CD4-positive, alpha-beta T cell (primary cell): ENCODE results near the gene MASTL. TPM values are rescaled to one million over a fixed set of nuclear protein-coding genes. Genes with fewer than 3 reads are reported as not detected.

Experiments
- ATAC-seq: fragments of 200-7000 bp; cut with Tn5 transposase; one replicate; pipeline ENCODE4 v1.10.0; 2022; ENCODE audit warnings: mild to moderate bottlenecking; ENCODE audit not compliant: poor library complexity
- CTCF ChIA-PET: fragments of 350-600 bp; sonication (Branson Sonifier 250); formaldehyde crosslinking; loops from one replicate; lab custom pipeline; 2021; ENCODE audit warnings: antibody characterized with exemption, inconsistent platforms; lab: Charles Lee
- POLR2A ChIA-PET: fragments of 350-600 bp; sonication (Branson Sonifier 250); formaldehyde crosslinking; loops from one replicate; lab custom pipeline; 2021; ENCODE audit warnings: antibody characterized with exemption, inconsistent platforms; lab: Charles Lee
- DNase-seq, 14 experiments: peaks; one replicate each; pipeline ENCODE4 v3.0.0-alpha.2; 2013 to 2020; ENCODE audit warnings: mixed read lengths in 2 of 14
- H3K27ac ChIP-seq, 2 donors: one replicate each; pipeline versions ENCODE4 v1.5.1 to v1.7.0; 2013; ENCODE audit warnings: low read length in 2 of 2, low read depth in 1 of 2, mild to moderate bottlenecking in 1 of 2
- H3K27me3 ChIP-seq, 2 experiments: 1 replicate in 1 of 2; 2 replicates in 1 of 2; pipeline versions ENCODE4 v1.6.1 to v1.7.0; 2013; ENCODE audit warnings: low read length in 2 of 2, control low read depth in 1 of 2, mild to moderate bottlenecking in 1 of 2, moderate library complexity in 1 of 2; ENCODE audit not compliant: insufficient read depth in 2 of 2, control insufficient read depth in 1 of 2
- H3K36me3 ChIP-seq: one replicate; pipeline ENCODE4 v1.6.1; 2013; ENCODE audit warnings: low read length, control low read depth; ENCODE audit not compliant: insufficient read depth
- H3K4me1 ChIP-seq: one replicate; pipeline ENCODE4 v1.6.1; 2013; ENCODE audit warnings: low read length, control low read depth; ENCODE audit not compliant: insufficient read depth
- H3K4me3 ChIP-seq: one replicate; pipeline ENCODE4 v1.5.1; 2013; ENCODE audit warnings: mild to moderate bottlenecking, low read length, moderate library complexity
- H3K9me3 ChIP-seq, 2 experiments: 1 replicate in 1 of 2; 2 replicates in 1 of 2; pipeline versions ENCODE4 v1.6.1 to v1.7.0; 2013; ENCODE audit warnings: low read length in 2 of 2, mild to moderate bottlenecking in 2 of 2, control low read depth in 1 of 2, moderate library complexity in 1 of 2; ENCODE audit not compliant: control insufficient read depth in 1 of 2, insufficient read depth in 1 of 2
- H3K27ac Mint-ChIP-seq: one replicate; pipeline ENCODE4 v1.8.0; 2020; ENCODE audit warnings: mixed read lengths
- H3K27me3 Mint-ChIP-seq: one replicate; pipeline ENCODE4 v1.8.0; 2021; ENCODE audit warnings: mixed read lengths
- H3K36me3 Mint-ChIP-seq: one replicate; pipeline ENCODE4 v1.8.0; 2021; ENCODE audit warnings: low read depth, mixed read lengths
- H3K4me1 Mint-ChIP-seq: one replicate; pipeline ENCODE4 v1.8.0; 2021; ENCODE audit warnings: low read depth, mixed read lengths
- H3K4me3 Mint-ChIP-seq: one replicate; pipeline ENCODE4 v1.8.0; 2020; ENCODE audit warnings: mild to moderate bottlenecking, mixed read lengths
- H3K9me3 Mint-ChIP-seq: one replicate; pipeline ENCODE4 v1.8.0; 2020; ENCODE audit warnings: mixed read lengths
- intact Hi-C, 2 experiments: fragments of 100-400 bp; cut with DNase I in 1 of 2; cut with micrococcal nuclease in 1 of 2; formaldehyde crosslinking; loops; one replicate each; pipeline versions ENCODE4 v1.15.1 to v1.9.0; 2023 to 2025; cut with DNase I, micrococcal nuclease
- total RNA-seq, 174 experiments: library from RNA in 2 of 174; stranded (reverse) in 2 of 174; gene quantifications; one replicate each; pipeline ENCODE4 v1.2.3 and lab custom pipeline; 2021 to 2026
- TF ChIP-seq, protein P1 (sequence below): fragments of 200-600 bp; IDR thresholded peaks from one replicate; pipeline ENCODE4 v1.8.0; 2022; ENCODE audit warnings: antibody characterized with exemption, mild to moderate bottlenecking

The MASTL gene
- total RNA-seq, 2 experiments from 2014 or later = 24.2 to 25.1 TPM

DNA sequence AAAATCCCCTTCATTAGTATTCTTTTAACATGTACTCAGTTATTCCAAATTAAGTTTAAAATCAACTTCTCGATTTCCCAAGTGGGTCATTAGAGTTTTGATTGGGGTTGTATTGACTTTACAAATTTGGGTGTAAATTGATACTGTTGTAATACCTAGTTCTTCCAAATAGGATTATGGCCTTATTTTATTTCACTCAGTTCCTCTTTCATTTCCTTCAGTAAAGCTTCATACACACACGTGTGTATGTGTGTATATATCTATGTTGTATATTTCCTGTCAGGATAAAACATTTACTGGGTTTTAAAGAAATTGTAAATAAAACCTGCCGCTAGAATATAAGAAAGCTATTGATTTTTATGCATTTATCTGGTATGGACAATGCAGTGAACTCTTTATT is 16.9 kb upstream of the MASTL start:
- DNase-seq (no peak), ATAC-seq (no peak)
- Histone ChIP-seq H3K9me3 (no peaks in the 10 kb centered on the region), H3K27ac (no peak overlapping the region), H3K36me3 (peaks cover 74% of the 10 kb centered on the region), H3K27me3 (no peaks in the 10 kb centered on the region), H3K4me1 (no peaks in the 10 kb centered on the region), H3K4me3 (no peak overlapping the region)
- ChIA-PET CTCF (no interaction called here), POLR2A (interaction anchor here (2.1 kb wide), 1 partner anchor 16 kb away, joined by 8 read pairs; the partner anchor contains the start of genes MASTL and YME1L1)
- Mint-ChIP-seq H3K27ac (peak overlapping the region; percentile 39), H3K36me3 (peaks cover 78% of the 10 kb centered on the region), H3K9me3 (no peaks in the 10 kb centered on the region), H3K4me3 (no peak overlapping the region), H3K4me1 (no peaks in the 10 kb centered on the region), H3K27me3 (no peaks in the 10 kb centered on the region)
- TF ChIP-seq, protein P1, sequence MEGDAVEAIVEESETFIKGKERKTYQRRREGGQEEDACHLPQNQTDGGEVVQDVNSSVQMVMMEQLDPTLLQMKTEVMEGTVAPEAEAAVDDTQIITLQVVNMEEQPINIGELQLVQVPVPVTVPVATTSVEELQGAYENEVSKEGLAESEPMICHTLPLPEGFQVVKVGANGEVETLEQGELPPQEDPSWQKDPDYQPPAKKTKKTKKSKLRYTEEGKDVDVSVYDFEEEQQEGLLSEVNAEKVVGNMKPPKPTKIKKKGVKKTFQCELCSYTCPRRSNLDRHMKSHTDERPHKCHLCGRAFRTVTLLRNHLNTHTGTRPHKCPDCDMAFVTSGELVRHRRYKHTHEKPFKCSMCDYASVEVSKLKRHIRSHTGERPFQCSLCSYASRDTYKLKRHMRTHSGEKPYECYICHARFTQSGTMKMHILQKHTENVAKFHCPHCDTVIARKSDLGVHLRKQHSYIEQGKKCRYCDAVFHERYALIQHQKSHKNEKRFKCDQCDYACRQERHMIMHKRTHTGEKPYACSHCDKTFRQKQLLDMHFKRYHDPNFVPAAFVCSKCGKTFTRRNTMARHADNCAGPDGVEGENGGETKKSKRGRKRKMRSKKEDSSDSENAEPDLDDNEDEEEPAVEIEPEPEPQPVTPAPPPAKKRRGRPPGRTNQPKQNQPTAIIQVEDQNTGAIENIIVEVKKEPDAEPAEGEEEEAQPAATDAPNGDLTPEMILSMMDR = no peak
- intact Hi-C loops = no loop called here

DNA sequence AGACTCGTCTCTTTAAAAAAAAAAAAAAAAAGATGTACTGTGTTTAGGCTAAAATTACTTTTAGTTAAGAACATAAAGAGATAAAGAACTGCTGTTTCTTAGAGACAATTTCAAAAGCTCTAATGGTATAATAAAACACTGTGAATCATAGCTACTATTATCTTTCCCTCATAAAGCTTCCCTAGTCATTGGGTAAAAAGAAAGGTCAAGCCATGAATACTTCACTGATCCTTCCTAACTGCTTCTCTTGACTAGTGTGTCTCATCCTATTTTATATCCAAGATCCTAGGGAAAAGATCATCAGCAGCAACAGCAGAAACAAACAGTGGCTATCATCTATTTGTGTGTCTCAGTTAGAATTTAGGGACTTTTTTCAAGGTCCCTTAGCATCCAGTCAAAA is 11.5 kb upstream of the MASTL start:
- Mint-ChIP-seq H3K36me3 (peaks cover 92% of the 10 kb centered on the region), H3K4me3 (no peak overlapping the region), H3K4me1 (peaks cover 24% of the 10 kb centered on the region), H3K9me3 (no peaks in the 10 kb centered on the region), H3K27me3 (no peaks in the 10 kb centered on the region), H3K27ac (no peak overlapping the region)
- H3K27me3 ChIP-seq = no peaks in the 10 kb centered on the region
- TF ChIP-seq, protein P1 = no peak
- DNase-seq (no peak), ATAC-seq (no peak)
- CTCF ChIA-PET = interaction anchor here (0.7 to 1.2 kb wide), 2 partner anchors 11 to 80 kb away, joined by 3 to 5 read pairs; partner anchors contain the start of gene YME1L1
- H3K9me3 ChIP-seq = no peaks in the 10 kb centered on the region
- no peak overlapping the region for H3K27ac ChIP-seq
- H3K4me1 ChIP-seq = peaks cover 3% of the 10 kb centered on the region
- H3K4me3 ChIP-seq = no peak overlapping the region
- peaks cover 90% of the 10 kb centered on the region for H3K36me3 ChIP-seq
- POLR2A ChIA-PET = interaction anchor here (2.1 kb wide), 1 partner anchor 10 kb away, joined by 16 read pairs; the partner anchor contains the start of gene YME1L1
- intact Hi-C loops = loop anchor here in 1 of 2 experiments (5.0 kb wide), 1 partner anchor 364 kb away; no protein-coding TSS in a partner anchor

DNA sequence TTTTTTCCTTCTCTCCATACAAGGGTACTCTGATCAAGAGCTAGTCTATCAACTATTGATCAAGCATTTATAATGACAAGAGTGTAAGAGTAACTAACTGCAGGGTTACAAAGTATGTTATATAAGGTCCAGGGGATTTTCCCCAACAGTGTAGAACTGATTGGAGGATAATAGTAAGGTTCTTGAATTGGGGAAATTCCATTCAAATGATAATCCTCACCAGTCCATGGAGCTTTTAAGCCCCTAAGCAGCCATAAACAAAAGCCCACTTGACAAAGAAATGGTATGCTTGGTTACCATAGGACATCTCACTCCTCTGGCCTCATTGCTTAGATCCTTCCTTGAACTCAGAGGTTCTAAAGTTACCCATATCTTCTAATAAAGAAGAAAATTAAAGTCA is 9.2 kb upstream of the MASTL start:
- Mint-ChIP-seq H3K27me3 (no peaks in the 10 kb centered on the region), H3K4me3 (no peak overlapping the region), H3K9me3 (no peaks in the 10 kb centered on the region), H3K4me1 (peaks cover 37% of the 10 kb centered on the region), H3K27ac (no peak overlapping the region), H3K36me3 (peaks cover 85% of the 10 kb centered on the region)
- intact Hi-C loops = no loop called here
- H3K4me1 ChIP-seq = peaks cover 3% of the 10 kb centered on the region
- no peak overlapping the region for H3K4me3 ChIP-seq
- H3K36me3 ChIP-seq = peaks cover 72% of the 10 kb centered on the region
- H3K27ac ChIP-seq = no peak overlapping the region
- H3K27me3 ChIP-seq = no peaks in the 10 kb centered on the region
- ChIA-PET POLR2A (interaction anchor here (0.7 kb wide), 1 partner anchor 8 kb away, joined by 3 read pairs; the partner anchor contains the start of gene YME1L1), CTCF (no interaction called here)
- TF ChIP-seq, protein P1 = no peak
- ATAC-seq (no peak), DNase-seq (peak in 2 of 14 experiments; percentile 28 to 36)
- H3K9me3 ChIP-seq = no peaks in the 10 kb centered on the region
